ENCODE measurements around the gene HS3ST3A1. TPM values are rescaled to one million over a fixed set of nuclear protein-coding genes. Genes with fewer than 3 reads are reported as not detected.

HS3ST3A1 gene
- total RNA-seq, 1 experiment from 2014 or later: 47.6 TPM

DNA sequence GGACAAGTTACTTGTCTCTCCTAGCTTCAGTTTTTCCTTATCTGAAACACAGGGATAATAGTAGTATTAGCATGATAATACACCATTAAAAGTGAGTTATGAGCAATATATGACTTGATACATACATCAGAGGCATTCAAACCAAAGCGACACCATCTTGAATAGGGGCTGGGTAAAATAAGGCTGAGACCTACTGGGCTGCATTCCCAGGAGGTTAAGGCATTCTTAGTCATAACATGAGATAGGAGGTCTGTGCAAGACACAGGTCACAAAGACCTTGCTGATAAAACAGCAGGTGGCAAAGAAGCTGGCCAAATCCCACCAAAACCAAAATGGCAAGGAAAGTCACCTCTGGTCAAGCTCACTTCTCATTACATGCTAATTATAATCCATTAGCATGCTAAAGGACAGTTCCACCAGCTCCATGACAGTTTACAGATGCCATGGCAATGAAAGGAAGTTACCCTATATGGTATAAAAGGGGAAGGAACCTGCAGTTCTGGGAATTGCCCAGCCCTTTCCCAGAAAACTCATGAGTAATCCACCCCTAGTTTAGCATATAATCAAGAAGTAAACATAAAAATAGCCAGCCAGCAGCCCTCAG lies 37.2 kb upstream of the HS3ST3A1 start:
- H3K36me3 ChIP-seq (ENCODE audit: low read depth, low read length): no peaks in the 10 kb centered on the region
- intact Hi-C loops (cut with micrococcal nuclease): no loop called here
- H3K4me3 ChIP-seq (ENCODE audit: low read length): no peak overlapping the region
- ATAC-seq (no peak), DNase-seq (peak; percentile 46)
- BruUV-seq (replicated peaks): no TSS peak
- H4K20me1 ChIP-seq (ENCODE audit: low read length): no peaks in the 10 kb centered on the region
- H3K4me2 ChIP-seq (ENCODE audit: low read length): no peak overlapping the region
- no peak overlapping the region for H2AFZ ChIP-seq (ENCODE audit: low read length)
- TF ChIP-seq EZH2 (IDR thresholded peaks at IDR 0.05; ENCODE audit: low read length, unreplicated experiment) (no peak), EZH2phosphoT487 (IDR thresholded peaks at IDR 0.05; ENCODE audit: borderline replicate concordance, low read length) (no peak)
- TF ChIP-seq, protein P1, sequence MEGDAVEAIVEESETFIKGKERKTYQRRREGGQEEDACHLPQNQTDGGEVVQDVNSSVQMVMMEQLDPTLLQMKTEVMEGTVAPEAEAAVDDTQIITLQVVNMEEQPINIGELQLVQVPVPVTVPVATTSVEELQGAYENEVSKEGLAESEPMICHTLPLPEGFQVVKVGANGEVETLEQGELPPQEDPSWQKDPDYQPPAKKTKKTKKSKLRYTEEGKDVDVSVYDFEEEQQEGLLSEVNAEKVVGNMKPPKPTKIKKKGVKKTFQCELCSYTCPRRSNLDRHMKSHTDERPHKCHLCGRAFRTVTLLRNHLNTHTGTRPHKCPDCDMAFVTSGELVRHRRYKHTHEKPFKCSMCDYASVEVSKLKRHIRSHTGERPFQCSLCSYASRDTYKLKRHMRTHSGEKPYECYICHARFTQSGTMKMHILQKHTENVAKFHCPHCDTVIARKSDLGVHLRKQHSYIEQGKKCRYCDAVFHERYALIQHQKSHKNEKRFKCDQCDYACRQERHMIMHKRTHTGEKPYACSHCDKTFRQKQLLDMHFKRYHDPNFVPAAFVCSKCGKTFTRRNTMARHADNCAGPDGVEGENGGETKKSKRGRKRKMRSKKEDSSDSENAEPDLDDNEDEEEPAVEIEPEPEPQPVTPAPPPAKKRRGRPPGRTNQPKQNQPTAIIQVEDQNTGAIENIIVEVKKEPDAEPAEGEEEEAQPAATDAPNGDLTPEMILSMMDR (conservative IDR thresholded peaks at IDR 0.05; ENCODE audit: low read depth, low read length): no peak
- no peaks in the 10 kb centered on the region for H3F3A ChIP-seq (ENCODE audit: low read length, unreplicated experiment)
- no peaks in the 10 kb centered on the region for H3K9me3 ChIP-seq (ENCODE audit: low read length)
- ChIA-PET POLR2A (ENCODE audit: unreplicated experiment) (no interaction called here), CTCF (no interaction called here)
- H3K4me1 ChIP-seq (ENCODE audit: insufficient read depth, low read length): no peaks in the 10 kb centered on the region; the same call in 1 of the 2 replicates
- no peaks in the 10 kb centered on the region for H3K9me2 ChIP-seq (replicated peaks; ENCODE audit: low read length)
- H3K79me2 ChIP-seq (ENCODE audit: low read length): no peaks in the 10 kb centered on the region
- no peaks in the 10 kb centered on the region for H3K27me3 ChIP-seq (ENCODE audit: low read length)
- H3K9ac ChIP-seq (ENCODE audit: low read length): no peak overlapping the region
- no peak overlapping the region for H3K27ac ChIP-seq (ENCODE audit: low read length)

DNA sequence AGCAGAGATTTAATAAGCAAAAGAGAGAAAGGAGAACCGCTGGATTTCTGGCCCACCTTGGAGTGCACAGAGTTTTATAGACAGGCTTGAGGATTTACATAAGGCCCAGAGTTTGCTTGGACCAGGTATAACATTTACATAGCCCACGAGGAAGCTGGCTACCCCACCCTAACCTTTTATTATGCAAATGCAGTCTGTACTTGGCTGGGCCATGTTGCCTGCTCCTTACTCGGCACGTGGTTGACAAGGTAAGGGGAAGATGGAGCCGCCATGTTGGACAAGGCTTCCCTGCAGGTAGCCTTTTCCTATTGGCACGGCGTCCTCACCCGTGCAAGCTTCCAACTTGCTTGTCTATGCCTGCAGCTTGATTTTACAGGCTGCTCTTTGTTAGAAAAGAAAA lies 35.2 kb upstream of the HS3ST3A1 start:
- no peak for ATAC-seq
- no peaks in the 10 kb centered on the region for H3K79me2 ChIP-seq (ENCODE audit: low read length)
- H3K9ac ChIP-seq (ENCODE audit: low read length): no peak overlapping the region

DNA sequence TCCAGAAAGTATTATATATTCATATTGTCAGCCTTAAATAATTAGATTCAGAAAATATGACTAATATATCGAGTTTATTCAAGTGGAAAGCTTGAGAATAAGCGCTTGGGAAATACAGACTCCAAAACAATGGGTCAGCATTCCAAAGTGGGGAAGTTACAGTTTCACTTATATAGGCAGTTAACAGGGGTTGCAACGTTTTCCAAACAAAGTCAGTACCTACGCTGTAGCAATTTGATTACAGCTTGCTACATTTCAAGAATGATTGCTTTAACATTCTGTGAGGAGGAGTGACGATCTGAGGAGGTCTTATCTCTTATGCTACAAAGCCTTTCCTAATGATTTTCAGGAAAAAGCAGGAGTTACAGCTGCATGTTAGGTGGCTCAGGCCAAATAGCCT lies 34.2 kb upstream of the HS3ST3A1 start:
- intact Hi-C loops (cut with micrococcal nuclease): no loop called here

More for the DNA sequence above, 35.2 kb upstream of the HS3ST3A1 start:
- no peaks in the 10 kb centered on the region for H3K27me3 ChIP-seq (ENCODE audit: low read length)
- no TSS peak for BruUV-seq (replicated peaks)
- no peaks in the 10 kb centered on the region for H3K36me3 ChIP-seq (ENCODE audit: low read depth, low read length)
- H3F3A ChIP-seq (ENCODE audit: low read length, unreplicated experiment): no peaks in the 10 kb centered on the region
- ChIA-PET POLR2A (ENCODE audit: unreplicated experiment) (no interaction called here), CTCF (no interaction called here)
- DNase-seq: no peak
- TF ChIP-seq EZH2phosphoT487 (IDR thresholded peaks at IDR 0.05; ENCODE audit: borderline replicate concordance, low read length): no peak
- TF ChIP-seq EZH2 (IDR thresholded peaks at IDR 0.05; ENCODE audit: low read length, unreplicated experiment): no peak
- TF ChIP-seq, protein P1 (conservative IDR thresholded peaks at IDR 0.05; ENCODE audit: low read depth, low read length): no peak
- no peaks in the 10 kb centered on the region for H3K9me3 ChIP-seq (ENCODE audit: low read length)
- H3K27ac ChIP-seq (ENCODE audit: low read length): no peak overlapping the region
- intact Hi-C loops (cut with micrococcal nuclease): no loop called here
- H3K4me2 ChIP-seq (ENCODE audit: low read length): no peak overlapping the region
- H3K4me1 ChIP-seq (ENCODE audit: insufficient read depth, low read length): peaks cover under 1% of the 10 kb centered on the region; the same call in 1 of the 2 replicates
- no peak overlapping the region for H3K4me3 ChIP-seq (ENCODE audit: low read length)
- H3K9me2 ChIP-seq (replicated peaks; ENCODE audit: low read length): no peaks in the 10 kb centered on the region
- peak overlapping the region; percentile 47; the same call in 1 of the 2 replicates for H2AFZ ChIP-seq (ENCODE audit: low read length)
- no peaks in the 10 kb centered on the region for H4K20me1 ChIP-seq (ENCODE audit: low read length)

More for the DNA sequence above, 34.2 kb upstream of the HS3ST3A1 start:
- no peaks in the 10 kb centered on the region for H3K27me3 ChIP-seq (ENCODE audit: low read length)
- DNase-seq: peak; percentile 41
- H2AFZ ChIP-seq (ENCODE audit: low read length): peak overlapping the region; percentile 62
- H3K36me3 ChIP-seq (ENCODE audit: low read depth, low read length): no peaks in the 10 kb centered on the region
- no peaks in the 10 kb centered on the region for H3K9me2 ChIP-seq (replicated peaks; ENCODE audit: low read length)
- ATAC-seq: no peak
- BruUV-seq (replicated peaks): no TSS peak
- no peak overlapping the region for H3K27ac ChIP-seq (ENCODE audit: low read length)
- peak overlapping the region; percentile 13; the same call in 1 of the 2 replicates for H3K4me3 ChIP-seq (ENCODE audit: low read length)
- H4K20me1 ChIP-seq (ENCODE audit: low read length): no peaks in the 10 kb centered on the region
- ChIA-PET CTCF (no interaction called here), POLR2A (ENCODE audit: unreplicated experiment) (no interaction called here)
- H3K4me2 ChIP-seq (ENCODE audit: low read length): peak overlapping the region; percentile 55
- TF ChIP-seq, protein P1 (conservative IDR thresholded peaks at IDR 0.05; ENCODE audit: low read depth, low read length): no peak
- TF ChIP-seq EZH2 (IDR thresholded peaks at IDR 0.05; ENCODE audit: low read length, unreplicated experiment) (no peak), EZH2phosphoT487 (IDR thresholded peaks at IDR 0.05; ENCODE audit: borderline replicate concordance, low read length) (no peak)
- H3K79me2 ChIP-seq (ENCODE audit: low read length): no peaks in the 10 kb centered on the region
- no peaks in the 10 kb centered on the region for H3K9me3 ChIP-seq (ENCODE audit: low read length)
- H3K4me1 ChIP-seq (ENCODE audit: insufficient read depth, low read length): peaks cover 10% of the 10 kb centered on the region; the same call in 1 of the 2 replicates
- H3K9ac ChIP-seq (ENCODE audit: low read length): no peak overlapping the region
- H3F3A ChIP-seq (ENCODE audit: low read length, unreplicated experiment): no peaks in the 10 kb centered on the region

All from PC-3 (cell line).